Activated naive CD4-positive, alpha-beta T cell treated with anti-CD3 and anti-CD28 coated beads, Interleukin-2, amount 10 ng/mL, durations not matched to agents 7 days and 5 days (primary cell): ENCODE results near the gene RNF130.

Experiments used
- CTCF ChIA-PET: fragments of 350-600 bp; sonication (Branson Sonifier 250); formaldehyde crosslinking; loops from one replicate; lab custom pipeline; 2021; ENCODE audit warnings: antibody characterized with exemption; lab: Charles Lee
- DNase-seq: peaks from one replicate; pipeline ENCODE4 v3.0.0-alpha.2; 2020
- H3K27ac Mint-ChIP-seq: one replicate; pipeline ENCODE4 v1.8.0; 2021; ENCODE audit warnings: mild to moderate bottlenecking, moderate library complexity, mixed read lengths
- H3K27me3 Mint-ChIP-seq: one replicate; pipeline ENCODE4 v1.8.0; 2021; ENCODE audit warnings: mild to moderate bottlenecking, mixed read lengths
- H3K36me3 Mint-ChIP-seq: one replicate; pipeline ENCODE4 v1.8.0; 2021; ENCODE audit warnings: mixed read lengths
- H3K4me1 Mint-ChIP-seq: one replicate; pipeline ENCODE4 v1.8.0; 2021; ENCODE audit warnings: mixed read lengths
- H3K4me3 Mint-ChIP-seq: one replicate; pipeline ENCODE4 v1.8.0; 2021; ENCODE audit warnings: mild to moderate bottlenecking, moderate library complexity, mixed read lengths
- H3K9me3 Mint-ChIP-seq: one replicate; pipeline ENCODE4 v1.8.0; 2021; ENCODE audit warnings: mixed read lengths

The RNF130 gene

GRCh38 chr5:180069589-180070247 is 1.8 kb downstream of the RNF130 start:
- CTCF ChIA-PET, result interaction anchor here (1.0 to 1.2 kb wide), 2 partner anchors 21 to 268 kb away, joined by 3 to 4 read pairs; no protein-coding TSS in a partner anchor
- no peak overlapping the region for H3K27ac Mint-ChIP-seq
- H3K4me3 Mint-ChIP-seq, result no peak overlapping the region
- peaks cover 3% of the 10 kb centered on the region for H3K9me3 Mint-ChIP-seq
- peaks cover 46% of the 10 kb centered on the region for H3K27me3 Mint-ChIP-seq
- H3K36me3 Mint-ChIP-seq, result no peaks in the 10 kb centered on the region
- DNase-seq, result no peak
- H3K4me1 Mint-ChIP-seq, result peaks cover 24% of the 10 kb centered on the region

GRCh38 chr5:180068519-180069090 is 3.0 kb downstream of the RNF130 start:
- Mint-ChIP-seq H3K9me3 (peaks cover 3% of the 10 kb centered on the region), H3K36me3 (no peaks in the 10 kb centered on the region), H3K4me3 (no peak overlapping the region), H3K27me3 (peaks cover 42% of the 10 kb centered on the region), H3K4me1 (peaks cover 22% of the 10 kb centered on the region), H3K27ac (no peak overlapping the region)
- CTCF ChIA-PET, result no interaction called here
- DNase-seq, result no peak

- Mint-ChIP-seq H3K36me3 (no peaks in the 10 kb centered on the region), H3K27ac (no peak overlapping the region), H3K27me3 (peaks cover 36% of the 10 kb centered on the region), H3K9me3 (peaks cover 2% of the 10 kb centered on the region), H3K4me3 (no peak overlapping the region), H3K4me1 (peaks cover 20% of the 10 kb centered on the region)
- no peak for DNase-seq
- CTCF ChIA-PET, result no interaction called here
Observed at GRCh38 chr5:180067986-180068385, 3.6 kb downstream of the RNF130 start.

- H3K27me3 Mint-ChIP-seq, result no peaks in the 10 kb centered on the region
- H3K4me3 Mint-ChIP-seq, result no peak overlapping the region
- DNase-seq, result no peak
- CTCF ChIA-PET, result no interaction called here
- no peak overlapping the region for H3K27ac Mint-ChIP-seq
- no peaks in the 10 kb centered on the region for H3K36me3 Mint-ChIP-seq
- no peaks in the 10 kb centered on the region for H3K9me3 Mint-ChIP-seq
- no peaks in the 10 kb centered on the region for H3K4me1 Mint-ChIP-seq
Observed at GRCh38 chr5:180060192-180060591, 11.4 kb downstream of the RNF130 start.

- CTCF ChIA-PET, result no interaction called here
- no peak overlapping the region for H3K27ac Mint-ChIP-seq
Observed at GRCh38 chr5:180059326-180059725, 12.2 kb downstream of the RNF130 start.

GRCh38 chr5:180056153-180056552 is 15.4 kb downstream of the RNF130 start:
- CTCF ChIA-PET, result no interaction called here

More at GRCh38 chr5:180059326-180059725, 12.2 kb downstream of the RNF130 start:
- Mint-ChIP-seq H3K9me3 (no peaks in the 10 kb centered on the region), H3K4me1 (no peaks in the 10 kb centered on the region), H3K4me3 (no peak overlapping the region), H3K36me3 (no peaks in the 10 kb centered on the region), H3K27me3 (no peaks in the 10 kb centered on the region)
- no peak for DNase-seq

GRCh38 chr5:180054226-180054625 is 17.3 kb downstream of the RNF130 start:
- no peak for DNase-seq
- no peaks in the 10 kb centered on the region for H3K27me3 Mint-ChIP-seq
- H3K36me3 Mint-ChIP-seq, result no peaks in the 10 kb centered on the region
- no peaks in the 10 kb centered on the region for H3K9me3 Mint-ChIP-seq
- no peaks in the 10 kb centered on the region for H3K4me1 Mint-ChIP-seq
- no peak overlapping the region for H3K27ac Mint-ChIP-seq
- no peak overlapping the region for H3K4me3 Mint-ChIP-seq
- CTCF ChIA-PET, result interaction anchor here (0.6 kb wide), 1 partner anchor 1368 kb away, joined by 5 read pairs; no protein-coding TSS in a partner anchor

More at GRCh38 chr5:180056153-180056552, 15.4 kb downstream of the RNF130 start:
- Mint-ChIP-seq H3K36me3 (no peaks in the 10 kb centered on the region), H3K4me3 (no peak overlapping the region), H3K27ac (no peak overlapping the region), H3K4me1 (no peaks in the 10 kb centered on the region), H3K9me3 (no peaks in the 10 kb centered on the region), H3K27me3 (no peaks in the 10 kb centered on the region)
- no peak for DNase-seq

GRCh38 chr5:180053061-180053602 is 18.4 kb downstream of the RNF130 start:
- Mint-ChIP-seq H3K4me3 (no peak overlapping the region), H3K36me3 (no peaks in the 10 kb centered on the region), H3K27ac (no peak overlapping the region), H3K9me3 (no peaks in the 10 kb centered on the region), H3K27me3 (no peaks in the 10 kb centered on the region), H3K4me1 (no peaks in the 10 kb centered on the region)
- CTCF ChIA-PET, result no interaction called here
- no peak for DNase-seq

GRCh38 chr5:180052211-180052818 is 19.2 kb downstream of the RNF130 start:
- no peaks in the 10 kb centered on the region for H3K4me1 Mint-ChIP-seq
- no peaks in the 10 kb centered on the region for H3K36me3 Mint-ChIP-seq
- CTCF ChIA-PET, result no interaction called here
- H3K9me3 Mint-ChIP-seq, result no peaks in the 10 kb centered on the region
- H3K27ac Mint-ChIP-seq, result no peak overlapping the region
- no peaks in the 10 kb centered on the region for H3K27me3 Mint-ChIP-seq
- DNase-seq, result no peak
- H3K4me3 Mint-ChIP-seq, result no peak overlapping the region

- H3K4me1 Mint-ChIP-seq, result no peaks in the 10 kb centered on the region
- no peak overlapping the region for H3K4me3 Mint-ChIP-seq
- no peaks in the 10 kb centered on the region for H3K36me3 Mint-ChIP-seq
- H3K9me3 Mint-ChIP-seq, result no peaks in the 10 kb centered on the region
- CTCF ChIA-PET, result no interaction called here
- H3K27ac Mint-ChIP-seq, result no peak overlapping the region
- H3K27me3 Mint-ChIP-seq, result no peaks in the 10 kb centered on the region
- DNase-seq, result no peak
Observed at GRCh38 chr5:180050121-180050940, 21.2 kb downstream of the RNF130 start.

GRCh38 chr5:180049185-180049548 is 22.4 kb downstream of the RNF130 start:
- Mint-ChIP-seq H3K27me3 (no peaks in the 10 kb centered on the region), H3K4me1 (no peaks in the 10 kb centered on the region), H3K36me3 (no peaks in the 10 kb centered on the region), H3K9me3 (no peaks in the 10 kb centered on the region), H3K27ac (no peak overlapping the region), H3K4me3 (no peak overlapping the region)
- no peak for DNase-seq
- CTCF ChIA-PET, result interaction anchor here (0.6 kb wide), 1 partner anchor 411 kb away, joined by 4 read pairs; no protein-coding TSS in a partner anchor

GRCh38 chr5:180047667-180048066 is 23.9 kb downstream of the RNF130 start:
- Mint-ChIP-seq H3K36me3 (no peaks in the 10 kb centered on the region), H3K27me3 (no peaks in the 10 kb centered on the region), H3K27ac (no peak overlapping the region), H3K9me3 (no peaks in the 10 kb centered on the region), H3K4me1 (no peaks in the 10 kb centered on the region), H3K4me3 (no peak overlapping the region)
- CTCF ChIA-PET, result no interaction called here
- DNase-seq, result no peak

- H3K4me3 Mint-ChIP-seq, result no peak overlapping the region
- no peaks in the 10 kb centered on the region for H3K9me3 Mint-ChIP-seq
- DNase-seq, result no peak
- no peaks in the 10 kb centered on the region for H3K27me3 Mint-ChIP-seq
- no peak overlapping the region for H3K27ac Mint-ChIP-seq
- CTCF ChIA-PET, result no interaction called here
- H3K36me3 Mint-ChIP-seq, result no peaks in the 10 kb centered on the region
- H3K4me1 Mint-ChIP-seq, result no peaks in the 10 kb centered on the region
Observed at GRCh38 chr5:180046656-180047055, 24.9 kb downstream of the RNF130 start.

- CTCF ChIA-PET, result no interaction called here
- no peak for DNase-seq
- no peak overlapping the region for H3K27ac Mint-ChIP-seq
- H3K27me3 Mint-ChIP-seq, result no peaks in the 10 kb centered on the region
- H3K4me3 Mint-ChIP-seq, result no peak overlapping the region
- no peaks in the 10 kb centered on the region for H3K36me3 Mint-ChIP-seq
- no peaks in the 10 kb centered on the region for H3K9me3 Mint-ChIP-seq
- no peaks in the 10 kb centered on the region for H3K4me1 Mint-ChIP-seq
Observed at GRCh38 chr5:180045889-180046499, 25.6 kb downstream of the RNF130 start.
